Amniotic epithelial cell (primary cell): ENCODE measurements around the gene ZNF79.
"Not testable (repeated sequence)": the region's sequence is repeated elsewhere in the genome, so short reads cannot be mapped to it uniquely, and the experiment has no call there.

Experiments
- DNase-seq: peaks from one replicate; pipeline ENCODE4 v3.0.0-alpha.2; 2010; ENCODE audit warnings: low read depth

ZNF79 gene

DNA sequence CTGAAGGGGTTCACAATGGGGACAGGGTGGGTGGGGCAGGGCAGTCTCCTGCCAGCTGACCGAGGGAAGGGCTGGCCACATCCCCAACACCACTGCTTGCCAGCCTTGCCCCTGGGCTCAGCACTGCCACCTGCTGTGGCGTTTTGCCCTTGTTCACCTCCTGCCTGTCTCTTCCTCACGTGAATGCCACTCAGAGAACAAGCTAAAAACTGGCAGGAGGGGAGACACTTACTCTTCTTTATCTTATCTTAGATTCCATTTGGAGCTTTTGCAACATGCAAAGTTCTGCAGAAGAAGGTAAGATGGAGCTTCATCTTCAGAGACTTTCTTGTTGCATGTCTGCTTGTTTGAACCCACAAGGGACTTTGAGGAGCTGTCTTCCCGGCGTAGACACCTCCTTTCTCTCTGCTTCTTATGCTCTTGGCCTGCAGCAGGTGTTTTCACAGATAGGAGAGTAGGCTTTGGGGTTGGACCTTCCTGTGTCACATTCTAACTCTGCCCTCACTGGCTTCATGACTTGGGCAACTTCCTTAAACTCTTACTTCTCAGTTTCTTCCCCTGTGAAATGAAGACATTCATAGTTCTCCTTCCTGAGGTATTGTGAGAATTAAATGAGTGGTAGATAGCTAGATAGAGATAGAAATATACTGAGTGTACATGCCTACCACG is 31.3 kb downstream of the ZNF79 start:
- no peak for DNase-seq

DNA sequence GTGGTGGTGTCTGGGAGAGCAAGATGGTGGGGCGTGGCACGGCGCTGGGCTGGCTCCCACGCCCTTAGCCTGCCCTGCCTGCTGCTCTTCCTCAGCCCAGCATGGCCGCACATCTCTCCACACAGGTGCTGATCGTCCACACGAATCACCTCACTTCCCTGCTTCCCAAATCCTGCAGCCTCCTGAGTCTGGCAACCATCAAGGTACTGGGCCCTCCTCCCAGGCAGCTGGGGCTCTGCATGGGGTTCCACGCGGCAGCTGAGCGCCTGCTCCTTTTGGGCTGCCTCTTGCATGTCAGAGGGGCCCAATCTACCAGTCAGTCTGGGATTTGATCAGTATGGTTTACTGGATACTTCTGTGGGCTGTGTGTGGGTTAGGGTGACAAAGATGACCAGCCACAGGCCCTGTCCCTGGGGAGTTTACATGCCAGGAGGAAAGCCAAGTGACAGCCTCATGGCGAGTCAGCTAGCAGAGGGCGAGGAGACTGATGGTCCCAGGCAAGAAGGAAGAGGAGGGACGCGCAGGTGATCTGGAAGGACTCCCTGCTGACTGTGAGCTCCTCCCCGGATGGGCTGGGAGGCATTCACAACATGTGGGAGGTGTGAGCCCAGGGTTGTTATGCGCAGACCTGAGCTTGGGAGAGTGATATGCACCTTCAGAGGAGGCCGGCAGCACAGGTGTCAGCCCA is 33.2 kb downstream of the ZNF79 start:
- no peak for DNase-seq

DNA sequence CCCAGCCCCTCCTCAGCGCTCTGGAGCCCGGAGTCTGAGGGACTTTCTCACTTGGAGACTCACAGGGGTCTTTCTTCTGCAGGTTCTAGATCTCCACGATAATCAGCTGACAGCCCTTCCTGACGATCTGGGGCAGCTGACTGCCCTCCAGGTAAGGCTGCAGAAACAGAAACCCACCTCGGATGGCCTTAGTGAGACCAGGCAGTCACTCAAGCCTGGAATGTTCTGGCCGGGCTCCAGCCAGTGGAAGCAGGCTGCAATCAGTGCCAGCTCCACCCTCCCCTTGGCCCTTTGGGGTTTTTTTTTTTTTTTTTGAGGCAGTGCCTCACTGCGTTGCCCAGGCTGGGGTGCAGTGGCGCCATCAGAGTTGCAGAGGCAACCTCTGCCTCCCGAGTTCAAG is 34.7 kb downstream of the ZNF79 start:
- no peak for DNase-seq

DNA sequence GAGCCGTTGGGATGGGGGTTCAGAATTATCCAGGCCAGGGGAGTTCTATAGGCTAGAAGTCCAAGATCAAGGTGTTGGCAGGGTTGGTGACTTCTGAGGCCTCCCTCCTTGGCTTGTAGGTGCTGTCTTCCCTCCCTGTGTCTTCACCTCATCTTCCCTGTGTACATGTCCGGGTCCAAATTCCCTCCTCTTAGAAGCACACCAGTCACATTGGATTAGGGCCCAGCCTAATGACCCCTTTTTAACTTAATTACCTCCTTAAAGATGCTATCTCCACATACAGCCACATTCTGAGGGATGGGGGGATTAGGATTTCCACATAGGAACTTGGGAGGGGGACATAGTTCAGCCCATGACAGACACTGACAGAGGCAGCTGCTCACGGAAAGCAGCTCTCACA is 39.2 kb downstream of the ZNF79 start:
- no peak for DNase-seq

DNA sequence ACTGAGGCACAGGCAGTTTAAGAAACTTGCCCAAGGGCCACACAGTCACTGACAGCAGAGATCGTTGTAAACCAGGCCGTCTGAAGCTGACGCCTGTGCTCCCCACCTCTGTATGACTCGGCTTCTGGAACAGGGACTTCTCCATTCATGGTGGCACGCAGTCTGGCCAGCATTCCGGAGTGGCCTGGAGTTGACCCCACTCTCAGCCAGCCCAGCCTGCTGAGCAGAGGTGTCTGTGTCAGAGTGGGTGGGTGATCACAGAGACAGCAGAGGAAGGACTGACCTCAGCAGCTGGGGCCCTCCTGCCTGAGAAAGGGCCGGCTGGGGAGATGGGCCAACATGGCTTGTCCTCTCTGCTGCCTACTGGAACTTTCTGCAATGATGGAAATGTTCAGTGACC is 39.7 kb downstream of the ZNF79 start:
- DNase-seq = no peak

DNA sequence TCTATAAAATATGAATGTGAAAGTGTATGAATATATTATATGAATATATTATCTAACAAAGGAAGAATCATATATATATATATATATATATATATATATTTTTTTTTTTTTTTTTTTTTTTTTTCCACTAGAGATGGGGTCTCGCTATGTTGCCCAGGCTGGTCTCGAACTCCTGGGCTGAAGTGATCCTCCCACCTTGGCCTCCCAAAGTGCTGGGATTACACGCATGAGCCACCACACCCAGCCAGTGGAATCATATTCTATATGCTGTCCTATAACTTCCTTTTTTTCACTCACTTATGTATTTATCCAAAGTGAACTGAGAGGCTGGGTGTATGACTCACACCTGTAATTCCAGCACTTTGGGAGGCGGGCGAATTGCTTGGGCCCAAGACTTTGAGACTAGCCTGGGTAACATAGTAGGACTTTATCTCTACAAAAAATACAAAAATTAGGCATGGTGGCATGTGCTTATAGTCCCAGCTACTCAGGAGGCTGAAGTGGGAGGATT is 42.3 kb downstream of the ZNF79 start:
- not testable (repeated sequence) for DNase-seq

DNA sequence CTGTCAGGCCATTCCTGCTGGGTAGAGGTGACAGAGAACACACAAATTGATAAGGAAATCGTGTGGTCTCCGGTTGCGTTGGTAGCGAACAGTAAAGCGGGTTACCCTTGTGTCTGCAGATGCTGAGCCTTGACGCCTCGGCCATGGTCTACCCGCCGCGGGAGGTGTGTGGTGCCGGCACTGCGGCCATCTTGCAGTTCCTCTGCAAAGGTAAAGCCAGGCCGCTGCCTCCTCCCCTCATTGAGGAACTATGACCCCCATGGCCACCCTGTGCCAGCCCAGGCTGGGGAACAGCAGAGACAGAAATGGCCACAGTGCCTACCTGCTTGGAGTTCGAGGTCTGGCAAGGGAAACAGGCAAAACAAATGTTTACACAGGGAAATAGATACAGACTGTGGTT is 43.4 kb downstream of the ZNF79 start:
- no peak for DNase-seq

DNA sequence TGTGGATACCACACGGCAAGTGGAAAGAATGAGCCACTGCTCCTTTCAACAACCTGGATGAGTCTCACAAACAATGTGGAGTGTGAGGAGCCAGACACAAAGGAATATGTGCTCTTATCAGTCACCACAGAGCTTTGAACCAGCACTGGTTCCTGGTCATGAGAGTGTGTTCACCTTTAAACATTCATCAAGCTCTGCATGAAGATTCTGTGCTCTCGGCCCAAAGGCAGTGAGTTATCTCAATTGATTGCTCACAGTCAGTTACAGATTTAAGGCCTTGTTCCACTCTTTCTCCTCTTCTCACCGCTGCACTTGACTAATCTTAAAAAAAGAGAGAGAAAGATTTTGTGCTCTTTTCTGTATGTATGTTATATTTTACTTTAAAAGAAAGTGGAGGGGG is 46.5 kb downstream of the ZNF79 start:
- DNase-seq = no peak

DNA sequence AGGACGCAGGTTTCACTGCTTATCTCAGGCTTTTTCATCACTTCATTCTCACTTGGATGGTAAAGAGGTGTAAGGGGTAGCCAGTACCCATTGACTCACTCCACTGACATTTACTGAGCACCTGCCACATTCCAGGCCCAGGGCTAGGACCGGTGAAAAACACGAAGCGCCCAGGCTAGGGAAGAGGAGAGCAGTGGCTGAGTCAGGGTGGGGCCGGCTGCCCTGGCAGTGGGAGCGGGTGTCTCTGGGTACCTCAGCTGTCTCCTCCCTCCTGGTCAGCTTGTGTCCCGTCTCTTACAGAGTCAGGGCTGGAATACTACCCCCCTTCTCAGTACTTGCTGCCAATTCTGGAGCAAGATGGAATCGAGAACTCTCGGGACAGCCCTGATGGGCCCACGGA is 49.3 kb downstream of the ZNF79 start:
- DNase-seq = no peak

DNA sequence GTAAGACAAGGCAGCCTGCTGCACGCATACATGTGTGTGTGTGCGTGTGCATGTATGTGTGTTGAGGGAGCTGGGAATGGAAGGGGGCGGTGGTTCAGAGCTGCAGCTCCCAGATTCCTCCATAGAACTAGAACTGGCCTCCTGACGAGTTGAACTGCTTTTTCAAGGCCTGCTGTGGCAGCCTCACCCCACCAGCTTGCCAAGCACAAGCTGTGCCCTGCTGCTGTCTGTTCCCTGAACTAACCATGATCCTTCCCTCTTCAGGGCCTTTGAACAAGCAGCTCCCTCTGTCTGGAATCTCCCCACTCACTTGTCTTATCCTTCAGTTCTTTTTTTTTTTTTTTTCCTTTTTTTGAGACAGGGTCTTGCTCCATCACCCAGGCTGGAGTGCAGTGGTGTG is 49.8 kb downstream of the ZNF79 start:
- DNase-seq = no peak

DNA sequence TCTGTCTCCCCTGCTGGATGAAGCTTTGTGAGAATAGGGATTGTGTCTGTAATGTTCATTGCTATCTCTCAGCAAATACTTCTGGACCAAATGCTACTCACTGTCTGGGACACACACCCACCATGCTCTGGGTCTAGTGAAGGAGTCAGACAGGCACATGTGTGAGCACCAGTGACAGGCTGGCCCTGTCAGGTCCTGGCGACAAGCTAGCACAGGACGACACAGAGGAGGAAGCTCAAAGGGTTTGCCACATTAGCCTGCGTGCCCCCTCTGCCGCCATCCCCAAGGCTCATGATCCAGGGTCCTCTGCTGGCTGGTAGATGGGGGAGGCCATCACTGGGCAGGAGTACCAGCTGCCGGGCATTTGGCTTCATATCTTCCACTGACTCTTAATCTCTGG is 50.4 kb downstream of the ZNF79 start:
- DNase-seq = no peak

DNA sequence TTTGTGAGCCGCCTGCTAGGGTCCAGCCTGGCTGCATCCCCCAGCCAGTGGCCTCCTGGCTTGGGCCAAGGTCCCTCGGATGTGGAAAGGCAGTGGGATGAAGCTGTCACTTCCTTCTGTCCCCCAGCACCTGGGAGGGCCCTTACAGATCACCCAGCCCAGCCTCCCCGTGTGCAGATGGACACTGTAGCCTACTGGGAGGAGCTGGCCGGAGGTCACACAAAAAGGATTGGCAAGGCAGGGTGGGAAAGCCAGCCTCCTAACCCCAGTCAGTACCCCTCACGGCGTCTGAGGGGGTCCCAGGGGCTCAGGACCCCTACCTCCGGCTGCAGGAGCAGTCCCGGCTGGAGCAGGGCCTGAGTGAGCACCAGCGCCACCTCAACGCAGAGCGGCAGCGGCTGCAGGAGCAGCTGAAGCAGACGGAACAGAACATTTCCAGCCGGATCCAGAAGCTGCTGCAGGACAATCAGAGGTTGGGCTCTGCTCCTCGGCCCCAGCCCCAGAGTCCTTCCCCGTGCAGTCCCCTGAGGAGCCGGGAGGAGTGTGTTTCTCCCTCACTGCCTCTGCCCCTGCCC is 55.4 kb downstream of the ZNF79 start:
- DNase-seq = no peak

DNA sequence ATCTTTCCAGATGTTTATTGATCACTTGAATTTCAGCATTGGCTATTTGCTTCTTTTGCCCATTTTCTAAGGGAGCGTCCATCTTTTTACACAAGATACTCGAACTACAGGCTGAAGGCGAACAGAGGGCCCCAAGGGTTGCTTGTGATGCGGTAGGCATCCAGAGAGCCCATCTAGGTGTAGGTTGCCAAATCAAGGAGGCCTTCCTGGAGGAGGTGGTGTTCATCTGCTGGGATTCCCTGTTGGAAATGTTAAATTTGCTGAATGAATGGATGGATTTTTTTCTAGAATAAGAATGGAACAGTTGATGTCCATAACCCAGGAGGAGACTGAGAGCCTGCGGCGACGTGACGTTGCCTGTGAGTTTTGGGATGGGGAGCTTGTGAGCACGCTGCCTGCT is 58.5 kb downstream of the ZNF79 start:
- no peak for DNase-seq

DNA sequence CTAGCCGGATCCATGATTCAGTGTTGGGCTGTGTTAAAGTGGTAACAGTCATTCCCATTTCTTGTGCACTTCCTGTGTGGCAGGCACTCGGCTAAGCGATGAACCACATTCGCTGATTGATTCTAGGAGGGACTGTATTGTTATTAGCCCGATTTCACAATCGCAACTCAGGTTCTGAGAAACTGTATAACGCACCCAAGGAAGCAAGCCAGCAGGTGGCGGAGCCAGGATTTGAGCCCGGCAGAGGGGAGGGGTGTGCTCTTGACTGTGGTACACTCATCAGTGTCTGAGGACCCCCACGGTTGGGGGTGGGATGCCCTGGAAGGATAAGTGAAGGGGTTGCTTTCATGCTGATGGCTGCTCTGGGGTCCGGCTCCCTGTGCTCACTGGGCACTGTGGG is 61.8 kb downstream of the ZNF79 start:
- no peak for DNase-seq

DNA sequence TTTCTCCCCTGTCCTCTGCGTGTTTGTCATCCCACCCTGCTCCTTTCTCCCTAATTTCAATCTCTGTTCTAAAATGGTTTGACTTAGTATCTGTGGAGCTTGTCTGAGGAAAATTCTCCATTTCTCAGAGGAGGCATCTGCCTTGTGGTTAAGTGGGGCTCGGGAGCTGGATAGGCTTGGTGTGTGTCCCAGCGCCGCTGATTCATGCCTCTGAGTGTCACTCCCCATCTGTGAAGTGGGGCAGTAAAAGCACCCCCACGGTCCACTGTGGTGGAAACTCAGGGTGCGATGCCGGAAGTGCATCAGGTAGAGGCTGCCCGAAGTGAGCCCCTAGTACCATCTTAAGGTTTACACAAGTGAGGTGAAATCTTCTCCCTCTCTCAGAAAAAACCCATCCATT is 64.8 kb downstream of the ZNF79 start:
- DNase-seq = no peak

DNA sequence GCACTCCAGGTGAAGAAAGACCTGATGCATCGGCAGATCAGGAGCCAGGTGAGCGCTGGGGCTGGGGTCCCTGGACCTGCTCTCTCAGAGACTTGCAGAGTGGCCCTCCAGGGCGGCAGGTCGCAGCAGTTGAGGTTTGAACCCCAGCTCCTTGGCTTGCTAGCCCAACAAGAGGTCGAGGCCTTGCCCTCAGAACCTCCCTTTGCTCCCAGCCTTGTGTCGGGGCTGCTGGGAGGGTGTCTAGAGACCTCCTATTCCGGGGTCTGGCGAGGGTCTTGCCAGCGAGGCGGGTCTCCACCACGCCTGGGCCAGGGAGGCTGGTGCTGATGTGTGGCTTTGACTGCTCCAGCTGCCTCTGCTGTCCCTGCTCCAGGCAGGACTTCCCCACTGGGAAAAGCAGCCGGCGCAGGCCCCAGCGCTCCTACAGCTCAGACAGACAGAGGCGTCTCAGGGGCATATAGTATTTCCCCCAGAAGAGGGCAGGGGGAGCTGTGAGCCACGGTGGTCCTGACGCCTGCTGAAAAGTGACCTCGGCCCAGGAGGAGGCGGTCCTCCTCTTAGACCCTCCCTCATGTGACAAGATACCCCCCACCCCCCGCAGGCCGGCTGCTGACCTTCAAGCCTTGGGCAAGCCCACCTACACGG is 65.4 kb downstream of the ZNF79 start:
- no peak for DNase-seq

DNA sequence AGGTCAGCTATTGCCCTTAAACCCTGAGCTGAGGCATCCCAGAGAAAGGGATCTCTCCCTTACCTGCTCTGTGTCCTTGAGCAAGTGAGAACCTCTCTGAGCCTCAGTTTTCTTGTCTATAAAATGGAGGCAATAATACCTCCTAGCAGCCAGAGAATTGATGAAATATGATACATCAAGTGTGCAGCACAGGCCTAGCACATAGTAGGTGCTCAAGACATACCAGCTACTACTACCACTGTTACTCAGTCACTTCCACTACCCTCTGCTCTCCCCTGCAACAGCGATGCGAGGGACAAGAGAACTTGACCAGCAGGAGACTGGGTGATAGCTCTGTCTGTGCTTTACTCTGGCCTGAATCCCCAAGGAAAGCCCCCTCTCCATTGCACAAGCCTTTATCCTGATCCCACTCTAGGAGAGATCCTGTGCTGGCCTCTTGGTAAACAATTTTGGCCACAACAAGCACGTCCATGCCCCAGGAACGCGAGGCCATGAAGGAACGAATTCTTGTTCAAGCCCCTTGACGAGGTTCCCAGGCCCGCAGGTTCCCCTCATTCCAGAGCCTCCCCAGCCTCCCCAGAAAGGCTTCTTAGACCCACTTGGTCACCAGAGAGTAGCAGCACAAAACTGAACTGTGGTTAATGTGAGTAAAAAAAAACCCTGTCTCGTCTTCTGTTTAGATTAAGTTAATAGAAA is 66.5 kb downstream of the ZNF79 start:
- DNase-seq = no peak

DNA sequence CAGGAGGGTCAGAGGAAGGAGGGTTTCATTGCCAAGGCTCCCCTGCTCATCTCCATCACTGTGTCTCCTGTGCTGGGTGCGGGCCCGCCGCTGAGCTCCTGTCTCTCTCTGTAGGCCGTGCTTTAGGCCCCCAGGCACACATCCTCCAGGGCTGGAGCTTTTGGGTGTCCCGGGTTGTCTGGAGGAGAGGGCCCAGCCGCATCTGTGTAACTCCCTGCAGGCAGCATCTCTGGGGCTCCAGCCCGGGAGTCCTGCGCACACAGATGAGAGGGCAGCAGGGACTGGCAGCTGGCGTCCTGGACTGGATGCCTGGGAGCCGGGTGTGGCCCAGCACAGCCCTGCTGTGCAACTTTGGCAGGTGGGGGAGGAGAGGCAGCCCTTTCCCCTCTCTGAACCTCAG is 67.3 kb downstream of the ZNF79 start:
- no peak for DNase-seq

DNA sequence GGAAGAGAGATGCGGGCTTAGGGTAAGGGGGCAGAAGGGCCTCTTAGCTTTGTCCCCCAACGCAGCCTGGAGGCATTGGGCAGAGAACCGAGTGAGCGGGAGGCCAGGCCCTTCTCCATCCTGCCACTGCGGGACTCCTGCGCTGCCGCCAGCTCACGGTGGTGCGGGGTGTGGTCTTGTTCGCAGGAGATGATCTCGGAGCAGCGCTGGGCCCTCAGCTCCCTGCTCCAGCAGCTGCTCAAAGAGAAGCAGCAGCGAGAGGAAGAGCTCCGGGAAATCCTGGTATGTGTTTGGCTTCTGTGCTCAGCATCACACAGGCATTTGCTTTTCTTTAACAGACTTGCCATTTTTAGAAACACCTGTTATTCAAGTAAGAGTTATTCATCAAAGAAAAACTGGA is 68.4 kb downstream of the ZNF79 start:
- DNase-seq = no peak

DNA sequence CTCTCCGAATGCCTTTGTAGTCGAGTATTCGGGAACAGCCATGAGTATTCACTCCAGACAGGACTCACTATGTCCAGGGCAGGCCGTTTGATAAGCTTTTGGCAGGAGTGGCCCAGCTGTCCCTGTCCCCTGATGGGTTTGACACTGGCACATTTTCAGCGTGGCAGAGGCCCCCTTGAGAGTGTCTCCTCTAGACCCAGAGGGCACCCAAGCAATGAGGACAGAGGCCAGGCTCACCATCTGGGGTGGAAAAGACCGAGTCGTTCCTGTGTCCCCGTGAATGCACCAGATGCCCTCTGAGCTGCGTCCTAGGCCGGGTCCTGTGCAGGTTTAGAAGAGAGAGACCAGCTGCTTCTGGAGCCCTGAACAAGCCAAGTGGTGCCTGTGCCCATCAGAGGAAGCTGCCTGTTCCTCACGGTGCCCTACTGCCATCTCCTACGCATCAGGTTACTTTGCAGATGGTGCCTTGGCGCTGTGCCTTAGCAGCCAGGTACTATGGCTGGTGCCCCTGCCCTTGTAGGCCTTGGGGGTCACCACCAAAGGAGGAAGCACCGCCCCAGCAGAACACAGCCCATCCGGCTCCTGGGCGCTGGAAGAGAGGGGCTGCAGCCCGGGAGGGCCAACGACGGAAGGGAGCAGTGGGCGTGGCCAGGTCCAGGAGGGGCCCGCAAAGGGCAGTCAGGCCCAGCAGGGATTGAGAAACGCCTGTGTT is 69.6 kb downstream of the ZNF79 start:
- no peak for DNase-seq

DNA sequence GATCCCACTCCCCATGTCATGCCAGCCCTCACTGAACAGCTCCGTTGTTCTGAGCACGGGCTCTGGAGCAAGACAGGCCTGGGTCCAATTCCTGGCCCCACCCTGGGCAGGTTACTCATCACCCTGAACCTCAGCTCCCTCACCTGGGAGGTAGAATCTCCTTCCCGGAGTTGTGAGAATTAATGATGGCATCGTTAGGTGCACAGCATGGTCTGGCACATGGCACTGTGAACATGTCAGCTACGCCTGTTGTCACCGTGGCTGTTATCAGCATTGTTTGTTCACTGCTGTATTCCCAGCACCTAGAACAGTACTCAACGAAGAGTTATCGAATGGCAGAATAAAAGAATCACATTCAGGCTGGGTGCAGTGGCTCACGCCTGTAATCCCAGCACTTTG is 70.1 kb downstream of the ZNF79 start:
- DNase-seq = no peak
